Measurements from ENCODE around the gene HPS4.

DNA sequence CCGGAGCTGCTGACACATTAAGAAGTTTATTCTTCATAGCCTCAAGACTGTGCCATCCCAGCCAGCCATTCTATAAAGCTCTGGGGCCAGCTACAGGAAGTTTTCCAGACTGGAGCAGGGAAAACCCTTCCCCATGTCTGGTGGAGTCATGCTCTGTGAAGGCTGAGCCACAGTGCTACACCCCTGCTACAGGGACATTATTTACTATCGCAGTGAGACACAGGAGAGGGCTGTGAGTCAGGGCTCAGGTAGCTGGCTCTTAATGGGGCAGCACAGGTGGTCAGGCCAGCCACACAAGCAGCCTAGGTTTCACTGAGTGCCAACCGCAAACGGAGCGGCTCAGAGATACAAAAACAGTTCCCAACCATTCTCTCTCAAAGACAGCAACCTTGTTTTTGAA is 12.1 kb downstream of the HPS4 start:
- TF ChIP-seq POLR2AphosphoS5 (IDR thresholded peaks at IDR 0.05): no peak
- TF ChIP-seq, protein P1, sequence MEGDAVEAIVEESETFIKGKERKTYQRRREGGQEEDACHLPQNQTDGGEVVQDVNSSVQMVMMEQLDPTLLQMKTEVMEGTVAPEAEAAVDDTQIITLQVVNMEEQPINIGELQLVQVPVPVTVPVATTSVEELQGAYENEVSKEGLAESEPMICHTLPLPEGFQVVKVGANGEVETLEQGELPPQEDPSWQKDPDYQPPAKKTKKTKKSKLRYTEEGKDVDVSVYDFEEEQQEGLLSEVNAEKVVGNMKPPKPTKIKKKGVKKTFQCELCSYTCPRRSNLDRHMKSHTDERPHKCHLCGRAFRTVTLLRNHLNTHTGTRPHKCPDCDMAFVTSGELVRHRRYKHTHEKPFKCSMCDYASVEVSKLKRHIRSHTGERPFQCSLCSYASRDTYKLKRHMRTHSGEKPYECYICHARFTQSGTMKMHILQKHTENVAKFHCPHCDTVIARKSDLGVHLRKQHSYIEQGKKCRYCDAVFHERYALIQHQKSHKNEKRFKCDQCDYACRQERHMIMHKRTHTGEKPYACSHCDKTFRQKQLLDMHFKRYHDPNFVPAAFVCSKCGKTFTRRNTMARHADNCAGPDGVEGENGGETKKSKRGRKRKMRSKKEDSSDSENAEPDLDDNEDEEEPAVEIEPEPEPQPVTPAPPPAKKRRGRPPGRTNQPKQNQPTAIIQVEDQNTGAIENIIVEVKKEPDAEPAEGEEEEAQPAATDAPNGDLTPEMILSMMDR (IDR thresholded peaks at IDR 0.05): no peak
- no peak for TF ChIP-seq POLR2A (IDR thresholded peaks at IDR 0.05)
